WTC11 (cell line): ENCODE measurements around the gene ZGPAT.

Experiments used
- AFF4 ChIP-seq: sonication (generic); formaldehyde crosslinking; IDR thresholded peaks from 2 replicates; pipeline ENCODE4 v1.8.1; 2023; ENCODE audit warnings: mild to moderate bottlenecking, missing genetic modification reagents, borderline replicate concordance
- CREB1 ChIP-seq: sonication (generic); formaldehyde crosslinking; IDR thresholded peaks from 2 replicates; pipeline ENCODE4 v1.8.0; 2023; ENCODE audit warnings: mild to moderate bottlenecking, missing genetic modification reagents
- E2F4 ChIP-seq: sonication (generic); formaldehyde crosslinking; IDR thresholded peaks from 2 replicates; pipeline ENCODE4 v1.8.1; 2022; ENCODE audit warnings: low read depth, mild to moderate bottlenecking, moderate library complexity, missing genetic modification reagents, borderline replicate concordance
- ESRRA ChIP-seq: sonication (generic); formaldehyde crosslinking; IDR thresholded peaks from 2 replicates; pipeline ENCODE4 v1.8.1; 2022; ENCODE audit warnings: mild to moderate bottlenecking, missing genetic modification reagents, borderline replicate concordance
- GABPB1 ChIP-seq: sonication (generic); formaldehyde crosslinking; IDR thresholded peaks from 2 replicates; pipeline ENCODE4 v1.8.1; 2023; ENCODE audit warnings: mild to moderate bottlenecking, missing genetic modification reagents
- JUN ChIP-seq: sonication (generic); formaldehyde crosslinking; IDR thresholded peaks from 2 replicates; pipeline ENCODE4 v1.8.0; 2023; ENCODE audit warnings: mild to moderate bottlenecking, missing genetic modification reagents
- MAX ChIP-seq: sonication (generic); formaldehyde crosslinking; IDR thresholded peaks from 2 replicates; pipeline ENCODE4 v1.8.0; 2022; ENCODE audit warnings: mild to moderate bottlenecking, missing genetic modification reagents
- NR3C1 ChIP-seq: sonication (generic); formaldehyde crosslinking; conservative IDR thresholded peaks from 2 replicates; pipeline ENCODE4 v1.8.1; 2023; ENCODE audit warnings: low read depth, mild to moderate bottlenecking, missing genetic modification reagents
- ZNF416 ChIP-seq: fragments of 250-450 bp; sonication (Bioruptor Pico); IDR thresholded peaks from 2 replicates; pipeline ENCODE4 v1.9.0; 2021; ENCODE audit warnings: mild to moderate bottlenecking, inconsistent platforms
- TF ChIP-seq, protein P1 (sequence below): fragments of 200-600 bp; IDR thresholded peaks from 2 replicates; pipeline ENCODE4 v1.8.0; 2022; ENCODE audit warnings: antibody characterized with exemption

DNA sequence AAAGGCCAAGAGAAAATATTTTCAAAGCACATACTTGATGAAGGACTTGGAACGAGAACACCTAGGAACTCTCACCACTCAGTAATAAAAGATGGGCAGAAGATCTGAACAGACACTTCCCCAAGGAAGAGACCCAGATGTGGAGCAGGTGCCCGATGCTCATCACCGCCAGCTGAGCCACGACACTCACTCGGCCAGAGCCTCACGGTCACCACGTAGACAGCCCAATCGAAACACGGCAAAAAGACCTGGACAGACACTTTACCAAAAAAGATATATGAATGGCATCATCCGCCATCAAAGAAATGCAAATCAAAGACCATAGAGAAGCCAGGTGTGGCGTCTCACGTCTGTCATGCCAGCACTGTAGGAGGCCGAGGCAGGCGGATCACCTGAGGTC is 73.3 kb downstream of the ZGPAT start:
- TF ChIP-seq, protein P1, sequence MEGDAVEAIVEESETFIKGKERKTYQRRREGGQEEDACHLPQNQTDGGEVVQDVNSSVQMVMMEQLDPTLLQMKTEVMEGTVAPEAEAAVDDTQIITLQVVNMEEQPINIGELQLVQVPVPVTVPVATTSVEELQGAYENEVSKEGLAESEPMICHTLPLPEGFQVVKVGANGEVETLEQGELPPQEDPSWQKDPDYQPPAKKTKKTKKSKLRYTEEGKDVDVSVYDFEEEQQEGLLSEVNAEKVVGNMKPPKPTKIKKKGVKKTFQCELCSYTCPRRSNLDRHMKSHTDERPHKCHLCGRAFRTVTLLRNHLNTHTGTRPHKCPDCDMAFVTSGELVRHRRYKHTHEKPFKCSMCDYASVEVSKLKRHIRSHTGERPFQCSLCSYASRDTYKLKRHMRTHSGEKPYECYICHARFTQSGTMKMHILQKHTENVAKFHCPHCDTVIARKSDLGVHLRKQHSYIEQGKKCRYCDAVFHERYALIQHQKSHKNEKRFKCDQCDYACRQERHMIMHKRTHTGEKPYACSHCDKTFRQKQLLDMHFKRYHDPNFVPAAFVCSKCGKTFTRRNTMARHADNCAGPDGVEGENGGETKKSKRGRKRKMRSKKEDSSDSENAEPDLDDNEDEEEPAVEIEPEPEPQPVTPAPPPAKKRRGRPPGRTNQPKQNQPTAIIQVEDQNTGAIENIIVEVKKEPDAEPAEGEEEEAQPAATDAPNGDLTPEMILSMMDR, result no peak
- TF ChIP-seq ESRRA (CRISPR knock-in tag), result no peak
- no peak for TF ChIP-seq JUN (CRISPR knock-in tag)
- no peak for TF ChIP-seq GABPB1
- TF ChIP-seq CREB1, result no peak
- no peak for TF ChIP-seq ZNF416 (CRISPR knock-in tag)
- no peak for TF ChIP-seq MAX (CRISPR knock-in tag)
- no peak for TF ChIP-seq AFF4 (CRISPR knock-in tag)
- TF ChIP-seq NR3C1 (CRISPR knock-in tag), result no peak
- no peak for TF ChIP-seq E2F4 (CRISPR knock-in tag)
